Activated T-cell treated with anti-CD3 and anti-CD28 coated beads, Interleukin-2, amount 50 U/mL, for 4 hours (primary cell): ENCODE measurements around the gene MUC22. TPM values are rescaled to one million over a fixed set of nuclear protein-coding genes. Genes with fewer than 3 reads are reported as not detected.
"Not testable (repeated sequence)": the region's sequence is repeated elsewhere in the genome, so short reads cannot be mapped to it uniquely, and the experiment has no call there.

Experiments used
- ATAC-seq, 2 donors: fragments of 200-7000 bp; cut with Tn5 transposase; one replicate each; pipeline ENCODE4 v1.10.0; 2021
- DNase-seq: peaks from one replicate; pipeline ENCODE4 v3.0.0-alpha.2; 2020
- H3K27me3 Mint-ChIP-seq: one replicate; pipeline ENCODE4 v1.8.0; 2021; ENCODE audit warnings: low read depth, mixed read lengths
- H3K36me3 Mint-ChIP-seq: one replicate; pipeline ENCODE4 v1.8.0; 2022; ENCODE audit warnings: mixed read lengths; ENCODE audit not compliant: insufficient read depth
- H3K4me1 Mint-ChIP-seq: one replicate; pipeline ENCODE4 v1.8.0; 2021; ENCODE audit warnings: low read depth, mixed read lengths
- H3K4me3 Mint-ChIP-seq: one replicate; pipeline ENCODE4 v1.8.0; 2021; ENCODE audit warnings: mild to moderate bottlenecking, moderate library complexity, mixed read lengths
- H3K9me3 Mint-ChIP-seq: one replicate; pipeline ENCODE4 v1.8.0; 2021; ENCODE audit warnings: mixed read lengths
- total RNA-seq, 3 donors: library from RNA; stranded (reverse); gene quantifications; one replicate each; pipeline ENCODE4 v1.2.1, GENCODE V29; 2021

MUC22 gene
- total RNA-seq, 3 donors from 2014 or later = not detected

- no peak for ATAC-seq
Measured at GRCh38 chr6:31008165-31008564, 2.1 kb upstream of the MUC22 start.

GRCh38 chr6:31009731-31010130 is 543 bp upstream of the MUC22 start:
- Mint-ChIP-seq H3K36me3 (no peaks in the 10 kb centered on the region), H3K27me3 (peaks cover 26% of the 10 kb centered on the region), H3K9me3 (no peaks in the 10 kb centered on the region), H3K4me1 (no peaks in the 10 kb centered on the region), H3K4me3 (no peak overlapping the region)
- no peak for DNase-seq
- no peak for ATAC-seq

More at GRCh38 chr6:31008165-31008564, 2.1 kb upstream of the MUC22 start:
- Mint-ChIP-seq H3K36me3 (no peaks in the 10 kb centered on the region), H3K4me3 (no peak overlapping the region), H3K27me3 (peaks cover 26% of the 10 kb centered on the region), H3K9me3 (no peaks in the 10 kb centered on the region), H3K4me1 (peaks cover 3% of the 10 kb centered on the region)
- DNase-seq = no peak

- Mint-ChIP-seq H3K27me3 (peaks cover 23% of the 10 kb centered on the region), H3K4me1 (no peaks in the 10 kb centered on the region), H3K4me3 (no peak overlapping the region), H3K36me3 (no peaks in the 10 kb centered on the region), H3K9me3 (peaks cover 3% of the 10 kb centered on the region)
- ATAC-seq (no peak), DNase-seq (no peak)
Measured at GRCh38 chr6:31011153-31011552, 879 bp downstream of the MUC22 start.

GRCh38 chr6:31016659-31017299 is 6.5 kb downstream of the MUC22 start:
- Mint-ChIP-seq H3K27me3 (peaks cover 14% of the 10 kb centered on the region), H3K9me3 (peaks cover 3% of the 10 kb centered on the region), H3K36me3 (no peaks in the 10 kb centered on the region)

GRCh38 chr6:31017436-31017835 is 7.2 kb downstream of the MUC22 start:
- not testable (repeated sequence) for H3K4me3 Mint-ChIP-seq, DNase-seq, H3K36me3 Mint-ChIP-seq, H3K27me3 Mint-ChIP-seq, H3K9me3 Mint-ChIP-seq, H3K4me1 Mint-ChIP-seq, ATAC-seq

More at GRCh38 chr6:31016659-31017299, 6.5 kb downstream of the MUC22 start:
- no peak for ATAC-seq
- no peak overlapping the region for H3K4me3 Mint-ChIP-seq
- H3K4me1 Mint-ChIP-seq = no peaks in the 10 kb centered on the region
- DNase-seq = no peak

- H3K9me3 Mint-ChIP-seq = peaks cover 3% of the 10 kb centered on the region
- DNase-seq (no peak), ATAC-seq (no peak)
- no peaks in the 10 kb centered on the region for H3K4me1 Mint-ChIP-seq
- H3K4me3 Mint-ChIP-seq = no peak overlapping the region
- no peaks in the 10 kb centered on the region for H3K36me3 Mint-ChIP-seq
- H3K27me3 Mint-ChIP-seq = peaks cover 9% of the 10 kb centered on the region
Measured at GRCh38 chr6:31020057-31020456, 9.8 kb downstream of the MUC22 start.

- DNase-seq, H3K4me3 Mint-ChIP-seq, H3K9me3 Mint-ChIP-seq, H3K4me1 Mint-ChIP-seq, H3K27me3 Mint-ChIP-seq, H3K36me3 Mint-ChIP-seq, ATAC-seq: not testable (repeated sequence)
Measured at GRCh38 chr6:31020631-31021255, 10.5 kb downstream of the MUC22 start.

GRCh38 chr6:31021705-31022531 is 11.6 kb downstream of the MUC22 start:
- H3K36me3 Mint-ChIP-seq, DNase-seq, ATAC-seq, H3K4me3 Mint-ChIP-seq, H3K4me1 Mint-ChIP-seq, H3K9me3 Mint-ChIP-seq: not testable (repeated sequence)
- H3K27me3 Mint-ChIP-seq = peaks cover 18% of the 10 kb centered on the region

- H3K27me3 Mint-ChIP-seq = peaks cover 14% of the 10 kb centered on the region
- no peak for ATAC-seq
Measured at GRCh38 chr6:31025595-31025994, 15.3 kb downstream of the MUC22 start.

GRCh38 chr6:31031095-31031494 is 20.8 kb downstream of the MUC22 start:
- Mint-ChIP-seq H3K27me3 (peaks cover 18% of the 10 kb centered on the region), H3K36me3 (no peaks in the 10 kb centered on the region), H3K4me3 (no peak overlapping the region), H3K9me3 (no peaks in the 10 kb centered on the region), H3K4me1 (no peaks in the 10 kb centered on the region)
- ATAC-seq = peak in 1 of 2 donors; percentile 43
- DNase-seq = no peak

More at GRCh38 chr6:31025595-31025994, 15.3 kb downstream of the MUC22 start:
- H3K4me3 Mint-ChIP-seq = no peak overlapping the region
- no peak for DNase-seq
- no peaks in the 10 kb centered on the region for H3K4me1 Mint-ChIP-seq
- H3K9me3 Mint-ChIP-seq = no peaks in the 10 kb centered on the region
- no peaks in the 10 kb centered on the region for H3K36me3 Mint-ChIP-seq

- Mint-ChIP-seq H3K4me1 (no peaks in the 10 kb centered on the region), H3K4me3 (no peak overlapping the region), H3K27me3 (peaks cover 9% of the 10 kb centered on the region), H3K9me3 (no peaks in the 10 kb centered on the region), H3K36me3 (no peaks in the 10 kb centered on the region)
- no peak for DNase-seq
- ATAC-seq = no peak
Measured at GRCh38 chr6:31033075-31033474, 22.8 kb downstream of the MUC22 start.

- H3K4me1 Mint-ChIP-seq = no peaks in the 10 kb centered on the region
- peaks cover 10% of the 10 kb centered on the region for H3K27me3 Mint-ChIP-seq
- no peak overlapping the region for H3K4me3 Mint-ChIP-seq
- H3K9me3 Mint-ChIP-seq = no peaks in the 10 kb centered on the region
- ATAC-seq (no peak), DNase-seq (no peak)
- H3K36me3 Mint-ChIP-seq = no peaks in the 10 kb centered on the region
Measured at GRCh38 chr6:31035862-31036497, 25.7 kb downstream of the MUC22 start.

GRCh38 chr6:31037169-31037568 is 26.9 kb downstream of the MUC22 start:
- H3K4me1 Mint-ChIP-seq = no peaks in the 10 kb centered on the region
- DNase-seq (no peak), ATAC-seq (no peak)
- H3K36me3 Mint-ChIP-seq = no peaks in the 10 kb centered on the region
- H3K4me3 Mint-ChIP-seq = no peak overlapping the region
- no peaks in the 10 kb centered on the region for H3K9me3 Mint-ChIP-seq
- peaks cover 8% of the 10 kb centered on the region for H3K27me3 Mint-ChIP-seq

GRCh38 chr6:31037682-31038081 is 27.4 kb downstream of the MUC22 start:
- H3K4me1 Mint-ChIP-seq = no peaks in the 10 kb centered on the region
- H3K4me3 Mint-ChIP-seq = no peak overlapping the region
- H3K36me3 Mint-ChIP-seq = no peaks in the 10 kb centered on the region
- ATAC-seq = no peak
- DNase-seq = no peak
- H3K9me3 Mint-ChIP-seq = no peaks in the 10 kb centered on the region
- peaks cover 8% of the 10 kb centered on the region for H3K27me3 Mint-ChIP-seq
